BLaER1 (cell line): Measurements from ENCODE around the gene CNGB1.

Experiments
- H3K27ac ChIP-seq: shearing (Covaris generic); formaldehyde crosslinking; 2 replicates; pipeline ENCODE4 v1.8.1; 2022
- H3K27me3 ChIP-seq: shearing (Covaris generic); formaldehyde crosslinking; 2 replicates; pipeline ENCODE4 v1.8.1; 2022
- H3K36me3 ChIP-seq: shearing (Covaris generic); formaldehyde crosslinking; 2 replicates; pipeline ENCODE4 v1.8.1; 2022
- H3K4me1 ChIP-seq: shearing (Covaris generic); formaldehyde crosslinking; 2 replicates; pipeline ENCODE4 v1.8.1; 2022
- H3K4me2 ChIP-seq: shearing (Covaris generic); formaldehyde crosslinking; 2 replicates; pipeline ENCODE4 v1.8.1; 2022
- H3K4me3 ChIP-seq: shearing (Covaris generic); formaldehyde crosslinking; 2 replicates; pipeline ENCODE4 v1.8.1; 2022
- H3K9ac ChIP-seq: shearing (Covaris generic); formaldehyde crosslinking; 2 replicates; pipeline ENCODE4 v1.8.1; 2022
- H3K9me3 ChIP-seq: shearing (Covaris generic); formaldehyde crosslinking; 2 replicates; pipeline ENCODE4 v1.8.1; 2022
- H4K20me1 ChIP-seq: shearing (Covaris generic); formaldehyde crosslinking; 2 replicates; pipeline ENCODE4 v1.8.1; 2022
- Cebpa-rat ChIP-seq: shearing (Covaris generic); IDR thresholded peaks from 2 replicates; pipeline ENCODE4 v1.8.1; 2022

Gene CNGB1

GRCh38 chr16:57892447-57893096 lies 78.4 kb downstream of the CNGB1 start:
- H3K9ac ChIP-seq: no peak overlapping the region
- no peaks in the 10 kb centered on the region for H4K20me1 ChIP-seq
- no peaks in the 10 kb centered on the region for H3K9me3 ChIP-seq
- H3K4me1 ChIP-seq: peaks cover 7% of the 10 kb centered on the region; the same call in 1 of the 2 replicates
- H3K36me3 ChIP-seq: no peaks in the 10 kb centered on the region
- no peak overlapping the region for H3K4me2 ChIP-seq
- no peak overlapping the region for H3K4me3 ChIP-seq
- no peaks in the 10 kb centered on the region for H3K27me3 ChIP-seq
- no peak overlapping the region for H3K27ac ChIP-seq
- no peak for TF ChIP-seq Cebpa-rat

- H3K36me3 ChIP-seq: no peaks in the 10 kb centered on the region
- no peak overlapping the region for H3K4me2 ChIP-seq
- no peak overlapping the region for H3K4me3 ChIP-seq
- H3K4me1 ChIP-seq: peaks cover 7% of the 10 kb centered on the region; the same call in 1 of the 2 replicates
- TF ChIP-seq Cebpa-rat: no peak
- no peak overlapping the region for H3K9ac ChIP-seq
- no peaks in the 10 kb centered on the region for H3K27me3 ChIP-seq
- no peaks in the 10 kb centered on the region for H3K9me3 ChIP-seq
- no peaks in the 10 kb centered on the region for H4K20me1 ChIP-seq
- H3K27ac ChIP-seq: no peak overlapping the region
Observed at GRCh38 chr16:57892041-57892440, 78.9 kb downstream of the CNGB1 start.

GRCh38 chr16:57890752-57891111 lies 80.2 kb downstream of the CNGB1 start:
- no peaks in the 10 kb centered on the region for H3K9me3 ChIP-seq
- H3K27me3 ChIP-seq: no peaks in the 10 kb centered on the region
- no peak overlapping the region for H3K4me2 ChIP-seq
- H3K4me3 ChIP-seq: no peak overlapping the region
- TF ChIP-seq Cebpa-rat: no peak
- H3K9ac ChIP-seq: no peak overlapping the region
- H3K27ac ChIP-seq: no peak overlapping the region
- peaks cover 7% of the 10 kb centered on the region; the same call in 1 of the 2 replicates for H3K4me1 ChIP-seq
- no peaks in the 10 kb centered on the region for H3K36me3 ChIP-seq
- no peaks in the 10 kb centered on the region for H4K20me1 ChIP-seq

GRCh38 chr16:57889960-57890751 lies 80.8 kb downstream of the CNGB1 start:
- Histone ChIP-seq H3K4me2 (no peak overlapping the region), H3K9ac (no peak overlapping the region), H3K9me3 (no peaks in the 10 kb centered on the region), H3K4me1 (peaks cover 7% of the 10 kb centered on the region; the same call in 1 of the 2 replicates), H3K4me3 (no peak overlapping the region), H3K27me3 (no peaks in the 10 kb centered on the region), H3K36me3 (no peaks in the 10 kb centered on the region), H4K20me1 (no peaks in the 10 kb centered on the region), H3K27ac (no peak overlapping the region)
- TF ChIP-seq Cebpa-rat: no peak

GRCh38 chr16:57889522-57889921 lies 81.4 kb downstream of the CNGB1 start:
- H3K4me2 ChIP-seq: no peak overlapping the region
- no peaks in the 10 kb centered on the region for H3K9me3 ChIP-seq
- H3K27me3 ChIP-seq: no peaks in the 10 kb centered on the region
- no peak overlapping the region for H3K27ac ChIP-seq
- TF ChIP-seq Cebpa-rat: no peak
- H3K4me1 ChIP-seq: peaks cover 7% of the 10 kb centered on the region; the same call in 1 of the 2 replicates
- H4K20me1 ChIP-seq: no peaks in the 10 kb centered on the region
- H3K9ac ChIP-seq: no peak overlapping the region
- no peak overlapping the region for H3K4me3 ChIP-seq
- no peaks in the 10 kb centered on the region for H3K36me3 ChIP-seq

- Histone ChIP-seq H3K9me3 (no peaks in the 10 kb centered on the region), H3K4me2 (no peak overlapping the region), H3K36me3 (no peaks in the 10 kb centered on the region), H3K9ac (no peak overlapping the region), H3K4me3 (no peak overlapping the region), H4K20me1 (no peaks in the 10 kb centered on the region), H3K27ac (no peak overlapping the region), H3K4me1 (peaks cover 6% of the 10 kb centered on the region; the same call in 1 of the 2 replicates), H3K27me3 (no peaks in the 10 kb centered on the region)
- TF ChIP-seq Cebpa-rat: no peak
Observed at GRCh38 chr16:57889111-57889510, 81.8 kb downstream of the CNGB1 start.

GRCh38 chr16:57888128-57888527 lies 82.8 kb downstream of the CNGB1 start:
- Histone ChIP-seq H4K20me1 (no peaks in the 10 kb centered on the region), H3K4me3 (no peak overlapping the region), H3K27me3 (no peaks in the 10 kb centered on the region), H3K9me3 (no peaks in the 10 kb centered on the region), H3K4me1 (no peaks in the 10 kb centered on the region), H3K36me3 (no peaks in the 10 kb centered on the region), H3K9ac (no peak overlapping the region), H3K4me2 (no peak overlapping the region), H3K27ac (no peak overlapping the region)
- TF ChIP-seq Cebpa-rat: no peak

- no peak overlapping the region for H3K4me2 ChIP-seq
- no peak for TF ChIP-seq Cebpa-rat
Observed at GRCh38 chr16:57887711-57888110, 83.2 kb downstream of the CNGB1 start.

GRCh38 chr16:57886427-57886826 lies 84.5 kb downstream of the CNGB1 start:
- Histone ChIP-seq H3K9me3 (no peaks in the 10 kb centered on the region), H4K20me1 (no peaks in the 10 kb centered on the region), H3K27ac (no peak overlapping the region), H3K4me1 (no peaks in the 10 kb centered on the region), H3K36me3 (no peaks in the 10 kb centered on the region), H3K4me3 (no peak overlapping the region), H3K4me2 (no peak overlapping the region), H3K27me3 (no peaks in the 10 kb centered on the region), H3K9ac (no peak overlapping the region)
- TF ChIP-seq Cebpa-rat: no peak

More at GRCh38 chr16:57887711-57888110, 83.2 kb downstream of the CNGB1 start:
- Histone ChIP-seq H3K4me1 (no peaks in the 10 kb centered on the region), H3K9me3 (no peaks in the 10 kb centered on the region), H4K20me1 (no peaks in the 10 kb centered on the region), H3K36me3 (no peaks in the 10 kb centered on the region), H3K27ac (no peak overlapping the region), H3K9ac (no peak overlapping the region), H3K4me3 (no peak overlapping the region), H3K27me3 (no peaks in the 10 kb centered on the region)

- H3K9ac ChIP-seq: no peak overlapping the region
- H3K27me3 ChIP-seq: no peaks in the 10 kb centered on the region
- H3K4me1 ChIP-seq: no peaks in the 10 kb centered on the region
- H3K9me3 ChIP-seq: no peaks in the 10 kb centered on the region
- no peaks in the 10 kb centered on the region for H3K36me3 ChIP-seq
- no peak overlapping the region for H3K4me2 ChIP-seq
- no peak overlapping the region for H3K4me3 ChIP-seq
- no peaks in the 10 kb centered on the region for H4K20me1 ChIP-seq
- no peak for TF ChIP-seq Cebpa-rat
- no peak overlapping the region for H3K27ac ChIP-seq
Observed at GRCh38 chr16:57884655-57885133, 86.2 kb downstream of the CNGB1 start.
